ENCODE data around the gene PDE1C.
"Not testable (repeated sequence)": the region's sequence is repeated elsewhere in the genome, so short reads cannot be mapped to it uniquely, and the experiment has no call there.

The PDE1C gene

DNA sequence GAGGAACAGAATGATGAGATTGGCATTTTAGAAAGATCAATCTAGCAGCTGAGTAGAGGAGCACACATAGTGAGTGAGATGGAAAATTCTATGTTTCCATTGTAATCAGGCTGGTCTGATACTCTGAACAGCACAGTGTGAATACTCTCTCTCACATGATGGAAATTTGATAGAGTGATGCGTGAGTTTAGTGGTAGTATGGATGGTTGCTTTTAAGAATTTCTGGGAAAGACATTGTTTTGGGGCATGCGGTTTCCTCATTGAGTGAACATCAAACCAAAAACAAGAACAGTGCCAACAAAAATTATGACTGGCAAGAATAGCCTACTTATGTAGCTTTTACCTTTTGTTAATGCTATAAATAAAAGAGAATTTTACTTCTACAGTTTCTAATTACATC is 183.2 kb downstream of the PDE1C start:
- DNase-seq, result no peak

DNA sequence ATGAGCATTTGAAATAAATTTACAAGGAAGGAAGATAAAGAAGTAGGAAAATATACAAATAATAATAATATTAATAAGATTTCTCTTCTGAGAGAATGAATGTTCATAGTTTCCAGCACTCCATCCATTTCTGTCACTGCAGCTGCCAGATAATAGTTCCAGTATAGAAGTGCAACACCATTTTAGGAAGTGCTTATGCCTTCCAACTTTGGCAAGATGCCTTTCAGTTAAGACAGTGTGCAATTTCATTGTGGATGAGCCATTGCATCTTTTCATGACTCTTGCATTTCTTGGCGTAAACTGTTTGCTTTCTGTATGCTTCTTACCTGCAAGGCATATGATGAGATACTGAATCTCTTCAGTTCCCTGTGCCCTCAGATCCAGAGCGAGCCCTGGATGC is 185.0 kb downstream of the PDE1C start:
- no peak for DNase-seq

DNA sequence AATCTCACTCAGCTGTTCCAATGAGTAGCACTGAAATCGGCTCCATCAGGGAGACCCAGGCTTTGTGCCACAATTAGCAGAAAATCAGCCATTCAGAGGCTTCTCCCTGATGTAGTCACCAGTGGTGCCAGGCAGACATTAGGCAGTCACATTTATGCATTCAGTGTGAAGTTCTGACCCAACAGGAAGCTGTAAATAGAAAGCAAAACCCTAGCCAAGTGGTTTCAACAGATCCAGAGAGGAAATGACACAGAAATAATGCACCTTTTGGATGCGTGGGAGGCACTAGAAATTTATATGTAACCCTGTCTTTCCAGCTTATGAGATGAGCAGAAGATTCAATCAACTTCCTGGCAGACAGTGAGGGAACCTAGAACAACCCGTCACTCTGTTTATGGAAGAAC is 186.4 kb downstream of the PDE1C start:
- no peak for DNase-seq

DNA sequence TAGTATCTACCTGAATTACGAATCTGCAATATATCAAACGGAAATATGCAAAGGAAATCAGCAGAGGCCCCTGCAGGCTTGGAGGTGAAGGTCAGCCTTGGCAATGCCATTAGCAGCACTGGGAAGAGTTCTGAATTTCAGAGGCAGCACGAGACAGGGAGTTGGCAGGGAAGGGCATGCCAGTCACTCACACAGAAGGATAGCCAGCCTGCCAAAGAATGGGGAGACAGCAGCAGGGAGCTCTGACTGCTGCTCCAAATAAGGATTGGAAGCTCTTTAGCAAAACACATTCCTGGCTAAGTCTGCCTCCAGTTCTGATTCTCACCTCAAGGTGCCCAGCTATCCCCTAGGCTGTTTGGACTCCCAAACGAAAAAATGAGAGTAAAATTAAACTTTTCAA is 188.0 kb downstream of the PDE1C start:
- no peak for DNase-seq

DNA sequence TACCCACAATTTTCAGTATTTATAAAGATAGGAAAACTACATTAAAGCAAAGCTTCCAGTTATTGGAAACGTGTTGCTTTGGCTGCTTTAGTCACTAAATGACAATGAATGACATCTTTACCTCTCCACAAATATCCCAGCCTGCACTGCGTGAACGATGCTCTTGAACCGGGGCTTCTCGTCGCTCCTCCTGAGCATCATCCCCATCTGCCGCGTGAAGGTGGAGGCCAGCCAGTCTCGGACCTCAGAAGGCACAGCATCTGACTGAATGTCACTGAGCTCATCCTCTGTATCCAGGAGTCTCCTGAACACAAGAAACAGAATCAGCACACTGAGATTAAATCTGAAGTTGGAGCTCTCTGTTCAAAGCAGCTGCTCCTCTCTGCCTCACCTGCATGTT is 191.3 kb downstream of the PDE1C start:
- DNase-seq, result no peak

DNA sequence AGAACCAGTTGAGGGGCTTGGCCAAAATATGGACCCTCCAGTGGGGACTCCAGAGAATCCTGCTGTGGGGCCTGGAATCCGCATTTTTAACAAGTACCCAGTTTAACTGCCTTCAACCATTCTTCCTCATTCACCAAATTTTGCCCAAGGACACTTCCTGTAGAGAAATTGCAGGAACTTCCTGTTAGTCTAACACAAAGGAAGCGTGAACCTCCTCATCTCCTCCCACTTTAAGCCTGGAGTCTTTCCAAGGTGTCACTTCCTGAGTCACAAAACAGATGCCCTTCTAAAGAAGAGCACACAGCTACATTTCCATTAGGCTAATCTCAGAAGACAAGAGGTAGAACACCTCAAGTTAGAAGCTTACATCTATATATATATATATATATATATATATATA is 194.8 kb downstream of the PDE1C start:
- DNase-seq, result no peak

DNA sequence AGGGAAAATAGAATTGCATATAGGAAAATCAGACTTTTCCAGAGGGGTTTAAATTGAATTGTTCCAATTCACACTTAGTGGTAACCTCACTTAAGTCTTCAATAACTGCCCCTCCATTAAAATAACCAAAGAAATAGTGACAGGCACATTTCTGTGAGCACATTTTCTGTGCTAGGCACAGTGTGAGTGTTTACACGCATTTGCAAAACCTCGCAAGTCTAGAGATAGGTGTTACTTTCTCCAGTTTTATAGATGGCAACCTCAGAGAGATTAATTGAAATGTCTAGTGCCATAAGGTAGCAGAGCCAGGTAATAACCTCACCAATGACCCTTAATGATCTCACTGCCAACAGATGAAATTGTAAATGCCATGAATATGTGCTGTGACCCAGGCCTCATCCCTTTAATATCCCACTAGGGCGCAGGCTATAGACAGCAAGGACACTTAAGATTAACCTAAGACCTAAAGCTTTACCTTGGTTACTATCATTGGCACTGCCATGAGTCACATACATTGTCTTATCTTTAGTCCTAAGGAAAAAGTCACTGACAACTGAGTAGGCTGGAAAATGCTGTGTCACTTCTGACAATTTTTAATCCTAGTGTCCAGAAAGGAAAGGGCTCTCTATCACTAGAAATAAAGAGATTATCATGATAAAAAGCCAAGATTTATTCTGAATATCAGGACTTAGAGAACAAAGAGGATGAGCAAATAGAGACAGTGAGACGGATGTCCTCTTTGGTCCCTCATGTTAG is 195.4 kb downstream of the PDE1C start:
- DNase-seq, result no peak

DNA sequence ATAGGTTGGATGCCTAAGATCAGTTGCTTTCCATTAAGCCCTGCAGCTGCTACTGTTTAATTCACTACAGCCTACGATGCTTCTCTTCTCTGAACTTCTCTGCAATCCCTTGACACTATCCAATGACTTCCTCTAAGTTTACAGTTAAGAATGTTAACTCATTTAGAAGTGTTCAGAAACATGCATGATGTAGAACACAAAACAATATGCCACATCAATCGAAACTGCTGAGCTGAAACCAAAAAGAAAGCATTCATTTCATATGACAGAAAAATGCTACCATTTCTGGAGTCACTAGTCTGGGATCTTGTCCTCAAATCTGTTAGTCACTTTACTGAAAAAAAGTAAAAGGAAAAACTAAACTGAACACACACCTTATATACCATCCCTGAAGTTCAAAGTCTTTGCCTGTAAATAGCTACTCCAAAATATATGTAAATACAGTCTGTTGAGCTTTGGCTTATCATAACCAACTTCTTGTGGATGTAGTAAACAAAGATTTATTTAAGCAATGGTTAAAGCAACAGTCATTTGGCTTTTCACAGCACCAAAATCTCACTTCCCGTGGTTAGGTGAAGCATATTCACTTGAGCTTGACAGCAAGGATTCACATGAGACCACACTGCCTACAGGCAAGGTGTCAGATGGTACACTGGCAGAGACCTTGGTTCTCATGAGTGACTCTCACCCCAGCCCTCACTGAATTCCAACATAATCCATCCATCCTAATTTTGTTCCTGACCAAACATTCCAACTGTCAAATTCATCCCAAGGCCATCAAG is 196.2 kb downstream of the PDE1C start:
- DNase-seq, result no peak

DNA sequence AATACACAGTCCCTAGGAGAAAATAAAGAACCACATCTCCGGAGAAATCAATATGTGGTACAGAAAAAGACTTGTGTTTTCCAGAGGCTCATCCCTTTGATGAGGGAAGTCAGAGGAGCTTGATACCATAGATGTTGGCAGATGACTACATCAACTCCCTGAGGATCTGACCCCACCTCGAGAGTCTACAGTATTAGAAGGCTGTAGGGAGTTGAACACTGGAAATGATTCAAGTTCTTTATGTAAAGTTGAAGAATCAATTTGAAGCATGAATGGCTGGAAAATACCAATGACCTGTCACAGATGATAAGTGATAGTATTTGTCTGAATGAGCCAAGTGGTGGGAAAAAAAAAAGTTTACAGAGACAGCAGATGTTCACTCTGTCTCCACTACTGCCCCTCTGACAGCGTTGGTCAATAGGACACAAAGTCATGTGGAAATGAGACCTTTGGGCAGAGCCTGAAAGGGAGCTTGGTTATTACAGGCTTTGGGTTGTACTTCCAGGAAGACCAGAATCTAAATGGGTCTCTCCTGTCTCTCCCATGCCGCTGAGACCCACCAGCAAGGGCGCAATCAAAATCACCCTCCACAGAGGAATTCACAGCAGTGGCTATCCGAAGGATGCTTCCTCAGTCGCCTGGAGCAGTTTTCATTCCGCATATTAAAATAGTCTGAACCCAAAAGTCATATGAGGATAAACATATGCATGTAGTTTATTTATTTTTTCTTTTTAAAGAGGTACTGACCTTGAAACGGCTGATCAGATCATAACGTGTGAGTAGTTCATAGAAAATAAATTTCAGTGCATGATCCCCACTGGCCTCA is 197.4 kb downstream of the PDE1C start:
- DNase-seq, result no peak

DNA sequence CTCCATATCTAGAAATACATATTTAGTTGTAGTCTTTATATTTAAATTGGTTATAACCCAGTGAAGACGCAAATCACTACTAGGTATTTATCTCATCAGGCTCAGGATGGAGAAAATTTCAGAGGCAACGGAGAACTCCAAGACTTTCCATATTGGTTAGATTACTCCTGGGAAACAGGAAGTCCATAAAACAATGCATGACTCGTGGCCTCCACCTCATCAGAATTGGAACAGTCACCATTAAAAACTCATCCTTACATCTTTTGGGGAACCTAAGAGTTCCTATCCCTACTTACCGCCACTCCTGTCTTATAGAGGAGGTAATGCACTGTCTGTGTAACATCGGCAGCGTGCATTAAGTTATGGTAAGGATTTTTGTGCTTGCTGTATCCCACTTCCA is 205.6 kb downstream of the PDE1C start:
- DNase-seq, result no peak

DNA sequence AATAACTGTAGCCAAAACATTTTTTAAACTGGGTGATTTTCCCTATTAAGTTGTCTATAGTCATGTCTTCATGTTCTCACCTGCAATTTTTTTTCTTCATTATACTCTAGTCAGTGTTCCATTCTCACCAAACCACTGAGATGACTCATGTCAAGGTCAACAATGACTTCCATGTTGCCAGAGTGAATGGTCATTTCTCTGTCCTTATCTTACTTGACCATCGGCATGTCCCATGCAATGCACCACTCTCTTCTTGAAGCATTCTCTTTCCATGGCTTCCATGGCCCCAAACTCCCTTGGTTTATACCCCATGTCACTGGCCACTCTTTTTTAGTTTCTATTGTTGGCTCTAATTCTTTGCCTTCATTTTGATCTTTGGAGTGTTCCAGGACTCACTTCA is 209.3 kb downstream of the PDE1C start:
- no peak for DNase-seq

DNA sequence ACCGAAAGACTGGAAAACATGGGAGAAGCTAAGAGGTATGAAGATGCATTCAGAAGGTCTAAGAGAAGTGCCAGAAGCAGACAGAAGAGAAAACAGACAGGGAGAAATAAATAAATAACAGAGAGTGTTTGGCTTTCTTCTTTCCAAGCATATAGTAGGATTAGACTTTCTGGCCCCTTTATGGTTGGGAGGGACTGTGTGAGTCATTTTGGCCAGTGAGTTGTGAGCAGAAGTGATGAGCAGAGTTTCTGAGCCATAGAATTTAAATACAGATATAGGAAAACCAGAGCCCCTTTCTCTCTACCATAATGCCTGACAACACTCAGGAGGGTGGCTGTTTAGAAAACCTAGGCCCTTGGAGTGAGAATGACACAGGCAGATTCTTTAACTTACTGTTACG is 212.2 kb downstream of the PDE1C start:
- no peak for DNase-seq

DNA sequence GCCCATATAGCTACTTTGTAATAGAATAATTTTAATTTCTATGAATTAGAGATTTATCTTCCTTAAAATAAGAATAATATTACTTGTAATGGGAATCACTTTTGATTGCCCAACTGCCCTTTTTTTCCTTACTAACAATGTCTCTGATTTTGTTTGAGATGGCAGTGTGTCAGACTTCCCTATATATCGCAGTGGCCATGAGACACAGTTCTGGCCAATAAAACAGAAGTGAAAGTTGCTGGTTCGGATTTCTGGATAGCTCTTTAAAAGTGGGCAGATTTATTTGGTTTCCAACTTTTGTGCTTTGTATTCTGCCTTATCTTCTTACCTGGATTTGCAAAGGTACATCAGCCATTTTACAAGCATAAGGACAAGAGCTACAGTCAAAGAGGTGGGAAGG is 213.0 kb downstream of the PDE1C start:
- no peak for DNase-seq

DNA sequence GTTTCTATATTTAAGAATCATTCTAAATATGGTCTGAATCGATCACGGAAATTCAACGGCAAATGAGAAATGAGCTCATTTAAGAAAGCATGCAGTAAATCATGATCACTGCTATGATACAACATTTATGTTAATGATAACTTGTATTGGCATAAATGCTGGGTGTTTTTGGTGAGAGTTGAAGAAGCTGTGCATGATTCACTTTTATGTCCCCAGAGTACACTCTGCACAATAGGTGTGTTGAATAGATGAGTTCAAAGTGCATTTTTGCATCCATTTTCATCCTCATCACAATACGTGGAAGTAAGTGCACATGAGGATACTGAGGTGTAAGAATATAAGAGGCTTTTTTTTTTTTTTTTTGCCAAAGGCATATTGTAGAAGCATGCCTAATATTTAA is 213.9 kb downstream of the PDE1C start:
- no peak for DNase-seq

DNA sequence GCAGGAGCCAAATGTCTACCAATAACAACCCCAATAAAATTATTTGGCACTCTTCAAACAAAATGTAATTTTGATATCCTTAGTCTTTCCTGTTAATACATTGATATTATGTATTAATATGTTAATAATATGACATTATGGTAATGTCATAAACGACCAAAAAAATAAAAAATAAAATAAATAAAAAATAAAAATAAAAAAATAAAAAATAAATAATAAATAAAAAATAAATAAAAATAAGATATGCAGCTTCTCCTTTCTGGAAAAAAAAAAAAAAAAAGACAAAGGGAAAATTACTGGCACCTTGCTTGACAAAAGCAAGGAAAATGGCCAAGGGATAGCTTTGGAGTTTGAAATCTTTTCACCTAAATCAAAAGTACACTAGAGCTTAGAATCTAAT is 214.7 kb downstream of the PDE1C start:
- no peak for DNase-seq

DNA sequence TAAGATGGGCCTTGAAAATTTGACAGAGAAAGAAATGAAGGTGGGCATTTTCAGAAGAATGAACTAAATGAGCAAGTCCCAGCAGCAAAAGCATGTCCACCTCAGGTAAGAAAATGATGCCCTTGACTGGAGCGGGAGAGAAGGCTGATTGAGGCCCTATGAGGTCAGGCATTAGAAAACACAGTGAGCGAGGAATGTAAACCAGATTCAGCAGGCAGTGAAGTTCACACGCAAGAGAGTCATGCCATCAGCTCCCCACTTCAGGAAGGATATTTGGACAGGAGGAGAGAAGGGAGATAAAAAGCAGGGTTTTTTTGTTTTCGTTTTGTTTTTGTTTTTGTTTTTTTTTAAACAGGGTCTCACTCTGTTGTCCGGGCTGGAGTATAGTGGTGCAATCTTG is 216.8 kb downstream of the PDE1C start:
- DNase-seq, result no peak

DNA sequence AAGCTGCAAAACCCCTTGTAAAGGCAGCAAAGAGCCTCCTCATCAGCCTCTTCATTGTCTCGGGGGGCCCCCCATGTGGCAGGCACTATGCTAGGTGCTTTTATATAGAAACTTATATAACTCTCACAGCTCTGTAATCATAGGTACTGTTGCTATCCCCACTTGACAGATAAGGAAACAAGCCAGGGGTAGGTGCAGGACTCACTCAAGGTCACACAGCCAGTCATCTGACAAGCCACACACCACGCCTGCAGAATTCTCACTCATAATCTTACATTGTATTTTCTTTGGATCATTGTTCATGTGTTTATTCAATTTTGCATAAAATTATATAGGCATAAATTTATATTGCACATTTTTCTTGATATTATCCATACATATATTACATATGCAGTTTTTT is 217.7 kb downstream of the PDE1C start:
- DNase-seq, result no peak

DNA sequence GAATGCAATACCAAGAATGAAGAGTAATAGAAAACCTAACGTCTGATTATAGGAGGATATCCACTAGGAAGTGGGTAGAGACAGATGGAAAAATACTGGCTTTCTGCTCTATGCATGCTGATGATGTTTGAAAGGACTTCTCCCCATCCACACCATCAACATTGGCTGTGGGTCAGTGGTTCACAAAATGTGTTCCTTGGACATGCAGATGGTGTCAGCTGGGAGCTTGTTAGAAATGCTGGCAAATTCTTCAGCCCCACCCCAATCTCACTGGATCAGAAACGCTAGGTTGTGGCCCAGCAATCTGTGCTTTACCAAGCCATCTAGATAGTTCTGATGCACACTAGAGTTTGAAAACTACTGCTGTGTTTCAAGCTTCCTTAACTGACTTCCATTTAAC is 219.1 kb downstream of the PDE1C start:
- no peak for DNase-seq

DNA sequence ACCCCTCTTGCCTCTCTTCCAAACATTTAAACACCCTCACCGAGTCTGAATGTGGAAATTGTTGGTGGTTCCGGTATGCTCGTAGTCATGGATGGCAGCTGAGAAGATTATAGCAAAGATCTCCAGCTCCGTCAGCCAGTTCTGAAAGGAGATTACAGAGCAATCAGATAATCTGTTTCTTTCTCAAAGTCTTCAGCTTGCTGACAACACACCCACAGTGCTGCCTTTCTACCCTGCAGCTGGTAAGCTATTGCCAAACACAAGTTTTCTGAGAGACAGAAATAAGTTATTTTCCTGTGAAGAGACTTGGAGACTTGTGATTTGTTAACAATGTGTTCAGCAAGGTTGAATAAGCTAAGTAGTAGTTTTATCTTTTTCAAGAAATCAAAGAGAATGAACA is 219.6 kb downstream of the PDE1C start:
- no peak for DNase-seq

DNA sequence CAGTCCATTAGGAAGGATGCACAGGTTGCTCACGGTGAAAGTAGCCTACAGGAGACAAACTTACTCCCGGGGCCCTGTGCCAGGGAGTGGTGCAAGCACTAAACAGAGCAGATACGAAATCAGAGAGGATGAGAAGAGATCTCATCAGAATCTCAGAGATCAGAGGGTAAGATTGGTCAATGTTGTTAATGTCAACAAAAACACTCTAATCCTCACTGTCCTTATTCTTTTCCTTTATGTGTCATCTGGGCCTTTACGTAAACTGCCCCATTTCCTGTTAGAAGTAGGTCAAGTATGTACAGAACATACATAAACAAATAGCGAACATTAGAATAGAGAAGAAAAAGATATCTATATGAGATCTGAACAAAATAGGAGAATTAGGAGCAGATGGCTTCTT is 220.1 kb downstream of the PDE1C start:
- no peak for DNase-seq

DNA sequence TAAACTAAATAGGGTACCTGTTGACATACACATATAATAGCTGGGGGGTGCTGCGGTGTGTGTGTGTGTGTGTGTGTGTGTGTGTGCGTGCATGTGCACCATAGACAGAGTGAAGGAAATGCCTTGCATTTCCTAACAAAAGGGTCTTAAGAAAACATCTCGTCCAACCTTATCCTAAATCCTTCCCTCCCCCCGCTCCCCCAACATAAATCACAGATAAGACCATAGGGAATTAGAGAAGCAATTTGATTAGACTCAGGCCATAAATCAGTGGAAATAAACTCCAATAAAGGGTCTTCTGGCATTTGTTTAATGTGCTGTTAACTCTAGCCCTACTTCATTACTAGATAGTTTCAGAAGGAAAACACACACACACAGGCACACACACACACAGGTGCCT is 234.7 kb downstream of the PDE1C start:
- DNase-seq, result no peak

DNA sequence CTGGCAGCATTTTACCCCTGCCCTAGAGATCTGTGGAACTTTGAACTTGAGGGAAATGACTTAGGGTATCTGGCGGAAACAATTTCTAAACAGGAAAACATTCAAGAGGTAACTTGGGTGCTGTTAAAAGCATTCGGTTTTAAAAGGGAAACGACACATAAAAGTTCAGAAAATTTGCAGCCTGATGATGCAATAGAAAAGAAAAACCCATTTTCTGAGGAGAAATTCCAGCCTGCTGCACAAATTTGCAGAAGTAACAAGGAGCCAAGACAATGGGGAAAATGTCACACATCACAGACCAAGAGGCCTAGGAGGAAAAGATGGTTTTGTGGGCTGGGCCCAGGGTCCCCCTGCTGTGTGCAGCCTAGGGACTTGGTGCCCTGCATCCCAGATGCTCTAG is 236.6 kb downstream of the PDE1C start:
- not testable (repeated sequence) for DNase-seq

DNA sequence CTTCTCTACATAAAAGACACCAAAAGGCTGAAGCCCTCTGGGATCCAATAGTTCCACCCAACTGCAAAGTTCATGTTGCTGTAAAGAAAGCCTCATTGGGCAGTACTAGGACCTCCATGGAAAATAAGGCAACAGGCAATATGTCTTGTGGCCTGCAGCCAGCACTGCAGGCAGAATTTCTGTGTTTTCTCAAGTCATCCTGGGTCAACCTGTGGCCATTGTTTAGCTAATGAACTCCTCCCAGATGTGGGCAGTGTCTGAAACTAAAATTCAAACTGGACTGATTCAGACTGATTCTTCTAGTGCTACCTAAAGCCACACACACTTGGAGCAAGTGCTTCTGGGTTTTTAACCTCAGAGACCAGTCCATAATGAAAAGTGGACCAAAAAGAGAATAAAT is 241.7 kb downstream of the PDE1C start:
- no peak for DNase-seq

DNA sequence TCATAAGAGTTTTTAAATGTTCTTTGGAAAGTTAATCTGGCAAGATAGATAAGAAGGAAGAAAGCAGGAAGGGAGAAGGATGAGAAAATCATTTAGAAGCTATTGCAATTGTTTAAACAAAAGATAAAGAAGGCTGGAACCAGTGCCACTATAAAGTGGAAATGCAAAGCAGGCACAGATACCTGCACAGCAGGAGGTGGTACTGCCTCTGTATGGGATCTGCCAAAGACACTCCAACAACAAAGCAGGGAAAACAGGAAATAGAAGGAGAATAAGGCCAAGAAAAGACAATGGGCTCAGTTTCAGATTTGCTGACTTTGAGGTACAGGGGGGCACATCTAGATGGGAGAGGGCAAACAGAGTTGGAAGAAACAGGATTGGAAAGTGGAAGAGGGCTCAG is 244.6 kb downstream of the PDE1C start:
- DNase-seq, result no peak
